HUES6 (cell line): ENCODE measurements around the gene EML4.
"Not testable (repeated sequence)": the region's sequence is repeated elsewhere in the genome, so short reads cannot be mapped to it uniquely, and the experiment has no call there.

Experiments used
- H3K27ac ChIP-seq: 2 replicates; pipeline ENCODE4 v1.7.0; 2013; ENCODE audit warnings: low read depth, mild to moderate bottlenecking, low read length, inconsistent platforms
- H3K27me3 ChIP-seq: 2 replicates; pipeline ENCODE4 v1.6.1; 2013; ENCODE audit warnings: low read length; ENCODE audit not compliant: control insufficient read depth, insufficient read depth
- H3K36me3 ChIP-seq: 2 replicates; pipeline ENCODE4 v1.6.1; 2013; ENCODE audit warnings: low read length; ENCODE audit not compliant: control insufficient read depth, insufficient read depth
- H3K4me1 ChIP-seq: 2 replicates; pipeline ENCODE4 v1.6.1; 2013; ENCODE audit warnings: low read length; ENCODE audit not compliant: control insufficient read depth, insufficient read depth
- H3K4me3 ChIP-seq: 2 replicates; pipeline ENCODE4 v1.5.1; 2013; ENCODE audit warnings: low read depth, low read length
- H3K9ac ChIP-seq: one replicate; pipeline ENCODE4 v1.6.1; 2013; ENCODE audit warnings: mild to moderate bottlenecking, low read length
- H3K9me3 ChIP-seq: 2 replicates; pipeline ENCODE4 v1.6.1; 2013; ENCODE audit warnings: low read depth, low read length; ENCODE audit not compliant: control insufficient read depth, insufficient read depth

The EML4 gene

DNA sequence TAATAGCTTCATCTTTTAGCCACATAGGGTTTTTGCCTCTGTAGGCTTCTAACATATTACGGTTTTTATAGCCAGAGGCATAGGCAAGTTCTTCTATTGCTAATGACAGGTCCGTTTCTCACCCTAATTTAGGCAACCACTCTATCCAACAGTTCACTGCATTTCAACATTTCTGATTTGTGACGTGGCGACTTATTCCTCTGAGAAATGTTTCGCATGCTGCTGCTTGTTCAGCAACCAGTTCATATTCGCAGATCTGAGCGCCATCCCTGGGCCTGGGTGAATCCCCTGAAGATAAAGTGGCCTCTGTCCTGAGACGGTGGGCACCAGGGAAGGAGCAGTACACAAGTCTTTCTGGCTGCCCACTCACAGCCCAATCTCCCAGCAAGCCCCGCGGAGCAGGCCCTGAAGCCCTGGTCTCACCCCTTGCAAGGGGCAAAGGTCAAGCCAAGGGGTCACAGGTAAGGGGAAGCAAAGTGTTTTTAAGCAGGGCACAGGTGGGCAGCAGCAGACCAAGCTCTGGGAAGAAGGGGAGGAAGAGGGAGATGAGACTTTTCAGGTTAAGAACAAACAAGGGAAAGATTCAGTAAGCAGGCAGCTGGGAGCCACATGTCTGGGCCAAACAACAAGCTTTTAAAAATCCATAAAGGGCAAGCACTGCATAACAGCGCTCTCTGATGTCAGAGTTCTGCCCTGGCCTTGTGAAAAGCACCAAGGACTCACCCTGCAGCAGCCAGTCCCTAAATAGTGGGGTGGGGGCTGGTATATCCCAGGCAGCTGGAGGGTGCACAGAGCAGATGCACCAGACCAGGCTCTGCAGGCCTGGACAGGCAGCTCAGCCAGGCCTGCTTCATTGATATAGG is 202.7 kb downstream of the EML4 start:
- H3K27me3 ChIP-seq, result no peaks in the 10 kb centered on the region
- peaks cover 15% of the 10 kb centered on the region; the same call in 1 of the 2 replicates for H3K4me1 ChIP-seq
- no peak overlapping the region for H3K27ac ChIP-seq
- no peaks in the 10 kb centered on the region for H3K36me3 ChIP-seq
- no peak overlapping the region for H3K4me3 ChIP-seq
- no peak overlapping the region for H3K9ac ChIP-seq
- H3K9me3 ChIP-seq, result no peaks in the 10 kb centered on the region

DNA sequence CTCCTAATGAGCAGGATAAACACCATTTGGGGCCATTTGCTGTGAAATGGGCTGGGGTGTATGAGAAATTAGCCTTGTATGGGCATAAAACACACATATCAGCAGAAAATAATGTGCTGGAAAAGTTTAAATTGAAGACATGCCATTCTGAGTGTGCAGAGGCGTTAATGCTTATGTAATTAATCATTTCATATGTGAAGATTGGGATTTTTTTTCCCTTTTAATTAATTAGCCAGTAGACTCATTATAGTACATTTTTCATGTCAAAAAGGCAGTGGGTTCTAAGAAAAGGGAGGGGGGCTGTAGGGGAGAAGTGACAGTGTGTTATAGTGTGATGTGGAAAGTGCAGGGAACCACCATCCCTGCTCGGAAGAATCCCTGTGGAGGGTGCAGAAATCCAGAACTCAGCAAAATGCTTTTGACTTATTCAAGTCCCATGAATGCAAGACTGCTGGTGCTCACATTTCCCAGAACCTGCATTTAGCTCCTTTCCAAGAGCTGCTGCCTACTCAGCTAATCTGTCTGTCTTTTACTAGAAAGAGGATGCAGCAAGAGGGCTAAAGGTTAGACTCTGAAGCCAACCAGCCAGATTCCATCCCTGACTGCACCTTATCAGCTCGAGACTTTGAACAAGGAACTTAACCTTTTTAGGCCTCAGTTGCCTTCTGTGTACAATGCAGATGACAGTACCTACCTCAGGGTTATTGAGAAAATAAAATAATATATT is 203.5 kb downstream of the EML4 start:
- Histone ChIP-seq H3K36me3 (no peaks in the 10 kb centered on the region), H3K9me3 (no peaks in the 10 kb centered on the region), H3K4me1 (peaks cover 15% of the 10 kb centered on the region; the same call in 1 of the 2 replicates), H3K9ac (no peak overlapping the region), H3K27me3 (no peaks in the 10 kb centered on the region), H3K27ac (no peak overlapping the region), H3K4me3 (no peak overlapping the region)

DNA sequence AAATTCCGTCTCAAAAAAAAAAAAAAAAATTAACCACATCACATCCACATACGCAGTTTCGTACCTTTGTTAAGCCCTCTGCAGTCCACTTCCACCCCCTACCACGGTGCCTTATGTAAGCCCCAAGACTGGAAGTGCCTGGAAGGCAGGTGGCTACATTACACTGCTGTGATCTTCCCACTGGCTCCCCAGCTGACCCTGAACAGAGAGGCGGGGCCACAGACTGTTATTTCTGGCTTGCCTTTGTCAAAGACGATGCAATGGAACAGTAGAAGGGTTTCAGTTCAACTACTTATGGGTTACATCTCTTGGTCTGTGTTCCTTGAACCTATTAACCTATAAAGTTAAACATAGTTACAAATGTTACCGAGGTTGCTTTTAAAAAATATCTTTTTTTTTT is 207.6 kb downstream of the EML4 start:
- H3K4me1 ChIP-seq, result peaks cover 1% of the 10 kb centered on the region; the same call in 1 of the 2 replicates
- H3K36me3 ChIP-seq, result no peaks in the 10 kb centered on the region
- H3K27ac ChIP-seq, result no peak overlapping the region
- H3K27me3 ChIP-seq, result no peaks in the 10 kb centered on the region
- H3K9ac ChIP-seq, result no peak overlapping the region
- H3K9me3 ChIP-seq, result no peaks in the 10 kb centered on the region
- H3K4me3 ChIP-seq, result no peak overlapping the region

DNA sequence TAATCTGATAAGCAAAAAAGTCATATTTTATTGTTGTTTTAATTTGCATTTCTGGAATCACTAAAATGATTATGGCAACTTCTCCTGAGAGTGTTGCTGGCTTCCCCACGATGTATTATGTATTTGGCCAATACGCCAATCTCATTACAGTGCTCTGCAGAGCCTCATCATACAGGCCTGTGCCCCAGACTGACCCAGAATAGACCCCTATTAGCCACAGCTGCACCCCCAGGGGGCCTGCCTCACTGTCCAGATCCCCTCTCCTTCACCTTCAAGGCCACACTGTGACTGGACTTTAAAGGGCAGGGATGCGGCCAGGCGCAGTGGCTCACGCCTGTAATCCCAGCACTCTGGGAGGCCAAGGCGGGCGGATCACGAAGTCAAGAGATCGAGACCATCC is 209.3 kb downstream of the EML4 start:
- no peak overlapping the region for H3K4me3 ChIP-seq
- no peaks in the 10 kb centered on the region for H3K27me3 ChIP-seq
- H3K27ac ChIP-seq, result no peak overlapping the region
- no peaks in the 10 kb centered on the region for H3K9me3 ChIP-seq
- H3K36me3 ChIP-seq, result no peaks in the 10 kb centered on the region
- no peak overlapping the region for H3K9ac ChIP-seq
- H3K4me1 ChIP-seq, result no peaks in the 10 kb centered on the region

DNA sequence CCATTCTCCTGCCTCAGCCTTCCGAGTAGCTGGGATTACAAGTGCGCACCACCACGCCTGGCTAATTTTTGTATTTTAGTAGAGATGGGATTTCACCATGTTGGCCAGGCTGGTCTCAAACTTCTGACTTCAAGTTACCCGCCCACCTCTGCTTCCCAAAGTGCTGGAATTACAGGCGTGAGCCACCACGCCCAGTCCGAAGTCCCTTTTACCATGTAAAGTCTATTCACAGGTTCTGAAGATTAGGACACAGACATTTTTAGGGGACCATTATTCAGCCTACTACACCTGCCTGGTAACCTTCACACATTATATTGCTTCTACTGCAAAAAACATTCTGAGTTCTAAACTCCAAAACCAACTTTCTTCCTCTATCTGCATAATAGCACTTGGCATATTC is 210.9 kb downstream of the EML4 start:
- not testable (repeated sequence) for H3K9ac ChIP-seq, H3K4me1 ChIP-seq, H3K36me3 ChIP-seq, H3K27me3 ChIP-seq, H3K9me3 ChIP-seq, H3K4me3 ChIP-seq, H3K27ac ChIP-seq

DNA sequence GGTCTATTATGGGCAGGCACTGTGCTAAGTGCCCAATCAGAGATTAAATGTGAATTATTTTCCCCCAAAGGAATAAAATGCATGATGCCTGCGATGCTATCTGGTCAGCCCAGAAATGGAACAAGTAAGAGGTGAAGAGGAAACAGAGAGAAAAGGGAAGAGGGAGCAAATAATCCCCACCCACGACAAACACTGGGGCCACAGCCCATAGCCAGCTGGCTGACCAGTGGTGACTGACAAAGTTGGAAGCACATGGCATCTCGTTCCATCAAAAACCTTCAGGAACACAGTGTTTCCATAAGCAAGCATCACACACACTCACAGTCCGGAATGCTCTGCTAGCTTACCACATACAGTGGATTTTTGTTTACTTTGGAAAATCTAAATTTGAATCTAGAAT is 213.0 kb downstream of the EML4 start:
- no peaks in the 10 kb centered on the region for H3K9me3 ChIP-seq
- no peaks in the 10 kb centered on the region for H3K36me3 ChIP-seq
- no peaks in the 10 kb centered on the region for H3K27me3 ChIP-seq
- no peak overlapping the region for H3K4me3 ChIP-seq
- no peak overlapping the region for H3K9ac ChIP-seq
- no peaks in the 10 kb centered on the region for H3K4me1 ChIP-seq
- H3K27ac ChIP-seq, result no peak overlapping the region
